Neural crest cell (in vitro differentiated cells): ENCODE measurements around the gene PKD2. TPM values are rescaled to one million over a fixed set of nuclear protein-coding genes. Genes with fewer than 3 reads are reported as not detected.

Source experiments
- DNase-seq: peaks from one replicate; pipeline ENCODE4 v3.0.0; 2021; ENCODE audit warnings: low read depth, mixed read lengths, low spot score
- H3K27ac Mint-ChIP-seq: one replicate; pipeline ENCODE4 v1.8.0; 2021; ENCODE audit warnings: mild to moderate bottlenecking, mixed read lengths; ENCODE audit not compliant: unreplicated experiment
- H3K27me3 Mint-ChIP-seq: 2 replicates; pipeline ENCODE4 v1.8.0; 2021; ENCODE audit warnings: low read depth, mild to moderate bottlenecking, mixed read lengths
- H3K36me3 Mint-ChIP-seq: 2 replicates; pipeline ENCODE4 v1.8.0; 2021; ENCODE audit warnings: low read depth, mild to moderate bottlenecking, mixed read lengths
- H3K4me1 Mint-ChIP-seq: 2 replicates; pipeline ENCODE4 v1.8.0; 2021; ENCODE audit warnings: mixed read lengths
- H3K4me3 Mint-ChIP-seq: one replicate; pipeline ENCODE4 v1.8.0; 2021; ENCODE audit warnings: mild to moderate bottlenecking, mixed read lengths
- H3K9me3 Mint-ChIP-seq: 2 replicates; pipeline ENCODE4 v1.8.0; 2021; ENCODE audit warnings: mixed read lengths
- total RNA-seq: library from RNA; stranded (reverse); gene quantifications from 2 replicates; pipeline ENCODE4 v1.2.1, GENCODE V29; 2021
- TF ChIP-seq, protein P1 (sequence below): fragments of 200-600 bp; sonication (generic); conservative IDR thresholded peaks from 2 replicates; pipeline ENCODE4 v1.5.0; 2021; ENCODE audit warnings: antibody characterized with exemption, mild to moderate bottlenecking

Gene PKD2
- total RNA-seq, 1 donor from 2014 or later, result 37.9 TPM

DNA sequence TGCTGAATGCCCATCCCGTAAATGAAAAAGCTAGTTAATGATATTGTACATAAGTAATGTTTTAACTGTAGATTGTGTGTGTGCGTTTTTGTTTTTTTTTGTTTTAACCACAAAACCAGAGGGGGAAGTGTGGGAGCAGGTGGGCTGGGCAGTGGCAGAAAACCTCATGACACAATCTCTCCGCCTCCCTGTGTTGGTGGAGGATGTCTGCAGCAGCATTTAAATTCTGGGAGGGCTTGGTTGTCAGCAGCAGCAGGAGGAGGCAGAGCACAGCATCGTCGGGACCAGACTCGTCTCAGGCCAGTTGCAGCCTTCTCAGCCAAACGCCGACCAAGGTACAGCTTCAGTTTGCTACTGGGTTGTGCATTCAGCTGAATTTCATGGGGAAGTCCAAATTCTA lies 32.0 kb upstream of the PKD2 start, which contains the start of gene SPP1:
Gene SPP1 (plus strand): TSS at position 249 of the 400 bp plus-strand sequence. CDS start 1,182 bp downstream, outside the sequence.
- H3K27ac Mint-ChIP-seq, result no peak within 1 kb of the TSS
- DNase-seq, result peak; percentile 32
- no peaks in the 10 kb centered on the region for H3K27me3 Mint-ChIP-seq
- no peaks in the 10 kb centered on the region for H3K36me3 Mint-ChIP-seq
- peak within 1 kb of the TSS; percentile 20 for H3K4me3 Mint-ChIP-seq
- peaks cover 33% of the 10 kb centered on the region for H3K4me1 Mint-ChIP-seq
- H3K9me3 Mint-ChIP-seq, result no peaks in the 10 kb centered on the region
- TF ChIP-seq, protein P1, sequence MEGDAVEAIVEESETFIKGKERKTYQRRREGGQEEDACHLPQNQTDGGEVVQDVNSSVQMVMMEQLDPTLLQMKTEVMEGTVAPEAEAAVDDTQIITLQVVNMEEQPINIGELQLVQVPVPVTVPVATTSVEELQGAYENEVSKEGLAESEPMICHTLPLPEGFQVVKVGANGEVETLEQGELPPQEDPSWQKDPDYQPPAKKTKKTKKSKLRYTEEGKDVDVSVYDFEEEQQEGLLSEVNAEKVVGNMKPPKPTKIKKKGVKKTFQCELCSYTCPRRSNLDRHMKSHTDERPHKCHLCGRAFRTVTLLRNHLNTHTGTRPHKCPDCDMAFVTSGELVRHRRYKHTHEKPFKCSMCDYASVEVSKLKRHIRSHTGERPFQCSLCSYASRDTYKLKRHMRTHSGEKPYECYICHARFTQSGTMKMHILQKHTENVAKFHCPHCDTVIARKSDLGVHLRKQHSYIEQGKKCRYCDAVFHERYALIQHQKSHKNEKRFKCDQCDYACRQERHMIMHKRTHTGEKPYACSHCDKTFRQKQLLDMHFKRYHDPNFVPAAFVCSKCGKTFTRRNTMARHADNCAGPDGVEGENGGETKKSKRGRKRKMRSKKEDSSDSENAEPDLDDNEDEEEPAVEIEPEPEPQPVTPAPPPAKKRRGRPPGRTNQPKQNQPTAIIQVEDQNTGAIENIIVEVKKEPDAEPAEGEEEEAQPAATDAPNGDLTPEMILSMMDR, result no peak

DNA sequence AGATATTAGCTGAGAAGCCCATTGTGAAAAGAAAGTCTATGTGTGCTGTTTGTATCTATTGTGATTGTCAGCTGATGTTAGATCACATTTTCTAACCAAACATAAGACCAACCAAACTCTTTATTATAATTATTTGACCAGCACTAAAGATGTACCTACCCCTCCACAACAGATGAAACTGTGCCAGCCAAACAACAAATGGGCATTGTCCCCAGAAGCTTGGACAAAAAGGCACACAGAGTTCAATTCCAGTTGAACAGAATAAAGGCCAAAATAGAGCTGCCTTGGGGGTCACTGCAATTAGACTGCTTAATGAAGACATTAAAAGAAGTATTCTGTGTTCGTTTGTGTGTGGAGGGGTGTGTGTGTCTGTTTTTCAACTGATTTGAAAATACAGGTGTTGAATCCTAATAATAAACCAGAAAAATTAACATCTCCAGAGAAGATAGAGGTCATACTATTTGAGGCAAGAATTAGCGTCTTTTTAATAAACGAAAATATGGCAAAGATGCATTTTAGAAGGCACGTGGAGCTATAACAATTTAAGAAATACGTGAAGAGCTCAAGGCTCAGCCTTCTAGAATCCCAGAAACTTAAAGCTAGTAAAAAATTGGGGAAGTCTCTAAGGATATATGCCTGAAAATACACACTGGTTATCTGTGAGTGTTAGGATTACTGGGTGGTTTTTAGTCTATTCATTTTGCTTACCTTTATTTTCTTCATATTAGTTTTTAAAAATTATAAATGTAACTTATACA lies 29.7 kb upstream of the PKD2 start:
- no peak for DNase-seq
- H3K36me3 Mint-ChIP-seq, result no peaks in the 10 kb centered on the region
- TF ChIP-seq, protein P1, result no peak
- peak overlapping the region; percentile 32 for H3K4me3 Mint-ChIP-seq
- no peaks in the 10 kb centered on the region for H3K27me3 Mint-ChIP-seq
- no peak overlapping the region for H3K27ac Mint-ChIP-seq
- H3K9me3 Mint-ChIP-seq, result peaks cover 2% of the 10 kb centered on the region
- peaks cover 33% of the 10 kb centered on the region for H3K4me1 Mint-ChIP-seq

DNA sequence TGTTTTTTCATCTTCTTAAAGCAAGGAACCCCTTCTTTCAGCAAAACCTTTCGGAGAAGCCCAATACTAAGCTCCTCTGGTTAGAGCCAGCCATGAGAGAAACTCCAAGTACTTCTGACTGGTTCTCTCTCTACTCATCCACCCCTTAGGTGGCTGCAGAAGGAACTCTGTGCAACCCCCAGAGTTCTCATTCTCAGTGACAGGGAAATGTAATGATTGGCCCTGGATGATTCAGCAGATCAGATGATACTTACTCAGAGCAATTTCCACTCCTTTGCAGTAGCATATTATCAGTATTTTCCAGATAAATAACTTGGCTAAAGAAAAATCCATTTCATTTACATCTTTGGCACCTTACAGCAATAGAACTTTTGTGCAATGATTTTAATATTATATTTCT lies 28.8 kb upstream of the PKD2 start:
- Mint-ChIP-seq H3K36me3 (no peaks in the 10 kb centered on the region), H3K4me3 (peak overlapping the region; percentile 51), H3K27ac (no peak overlapping the region), H3K9me3 (peaks cover 2% of the 10 kb centered on the region), H3K27me3 (no peaks in the 10 kb centered on the region), H3K4me1 (peaks cover 24% of the 10 kb centered on the region)
- TF ChIP-seq, protein P1, result no peak
- no peak for DNase-seq

DNA sequence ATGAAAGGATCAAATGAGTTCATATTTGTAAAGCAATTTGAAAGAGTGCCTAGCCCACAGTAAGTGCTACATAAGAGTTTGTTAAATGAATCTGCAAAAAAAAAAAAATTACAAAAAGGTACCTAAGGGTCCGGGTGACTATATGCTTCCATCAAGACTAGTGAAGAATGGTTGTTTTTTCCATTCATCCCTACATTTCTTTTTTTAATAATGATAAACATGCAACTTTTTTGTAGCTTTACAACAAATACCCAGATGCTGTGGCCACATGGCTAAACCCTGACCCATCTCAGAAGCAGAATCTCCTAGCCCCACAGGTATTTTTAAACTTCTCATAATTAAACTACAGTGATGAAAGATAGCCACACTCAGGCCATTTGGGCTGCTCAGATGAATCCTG lies 27.6 kb upstream of the PKD2 start:
- peaks cover 17% of the 10 kb centered on the region for H3K4me1 Mint-ChIP-seq

DNA sequence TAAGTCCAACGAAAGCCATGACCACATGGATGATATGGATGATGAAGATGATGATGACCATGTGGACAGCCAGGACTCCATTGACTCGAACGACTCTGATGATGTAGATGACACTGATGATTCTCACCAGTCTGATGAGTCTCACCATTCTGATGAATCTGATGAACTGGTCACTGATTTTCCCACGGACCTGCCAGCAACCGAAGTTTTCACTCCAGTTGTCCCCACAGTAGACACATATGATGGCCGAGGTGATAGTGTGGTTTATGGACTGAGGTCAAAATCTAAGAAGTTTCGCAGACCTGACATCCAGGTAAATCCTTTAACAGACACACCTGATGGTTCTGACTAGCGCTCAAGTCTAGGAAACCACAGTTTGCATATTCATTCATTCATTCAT lies 25.9 kb upstream of the PKD2 start:
- no peak overlapping the region for H3K27ac Mint-ChIP-seq
- H3K36me3 Mint-ChIP-seq, result no peaks in the 10 kb centered on the region
- H3K9me3 Mint-ChIP-seq, result peaks cover 2% of the 10 kb centered on the region
- TF ChIP-seq, protein P1, result no peak
- no peak overlapping the region for H3K4me3 Mint-ChIP-seq
- DNase-seq, result no peak
- H3K27me3 Mint-ChIP-seq, result no peaks in the 10 kb centered on the region
- H3K4me1 Mint-ChIP-seq, result peaks cover 12% of the 10 kb centered on the region

More for the DNA sequence above, 27.6 kb upstream of the PKD2 start:
- H3K27me3 Mint-ChIP-seq, result no peaks in the 10 kb centered on the region
- DNase-seq, result no peak
- no peak overlapping the region for H3K27ac Mint-ChIP-seq
- no peak overlapping the region for H3K4me3 Mint-ChIP-seq
- H3K9me3 Mint-ChIP-seq, result peaks cover 2% of the 10 kb centered on the region
- TF ChIP-seq, protein P1, result no peak
- no peaks in the 10 kb centered on the region for H3K36me3 Mint-ChIP-seq
